HG03066 (cell line): ENCODE data around the gene ZNF536.

ENCODE experiments used
- ATAC-seq: cut with Tn5 transposase; IDR thresholded peaks from one replicate; pipeline ENCODE4 v1.9.1; 2021; ENCODE audit warnings: low read depth; ENCODE audit not compliant: unreplicated experiment

Gene ZNF536

DNA sequence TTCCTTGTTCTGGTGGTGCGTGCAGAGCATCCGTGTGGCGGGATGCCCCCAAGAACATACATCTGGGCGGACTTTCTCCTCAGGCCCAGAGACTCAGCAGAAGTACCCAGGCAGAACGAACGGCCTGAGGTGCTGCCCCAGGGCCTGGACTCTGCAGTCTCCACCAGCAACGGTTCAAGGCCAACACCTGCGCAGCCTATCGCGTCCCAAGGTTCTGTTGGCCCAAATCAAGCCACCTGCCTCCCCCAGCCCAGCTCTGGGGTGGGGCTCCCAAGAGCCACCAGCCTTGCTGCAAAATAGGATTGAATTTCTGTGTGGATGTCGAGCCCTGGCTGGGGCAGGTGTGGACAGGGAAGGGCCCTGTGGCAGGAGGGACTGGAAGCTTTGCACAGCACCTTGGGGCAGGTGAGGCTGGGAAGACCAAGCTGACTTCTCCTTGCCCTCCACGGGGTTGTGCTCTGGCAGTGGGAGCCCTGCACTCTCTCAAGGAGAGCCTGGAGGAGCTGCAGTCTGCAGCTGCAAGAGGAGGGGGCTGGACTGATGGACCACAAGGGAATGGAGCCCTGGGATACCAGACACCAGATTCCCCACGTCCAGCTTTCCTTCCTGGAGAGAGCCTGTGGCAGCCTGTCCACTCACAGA, 146.9 kb downstream of the ZNF536 start:
- ATAC-seq = no peak

DNA sequence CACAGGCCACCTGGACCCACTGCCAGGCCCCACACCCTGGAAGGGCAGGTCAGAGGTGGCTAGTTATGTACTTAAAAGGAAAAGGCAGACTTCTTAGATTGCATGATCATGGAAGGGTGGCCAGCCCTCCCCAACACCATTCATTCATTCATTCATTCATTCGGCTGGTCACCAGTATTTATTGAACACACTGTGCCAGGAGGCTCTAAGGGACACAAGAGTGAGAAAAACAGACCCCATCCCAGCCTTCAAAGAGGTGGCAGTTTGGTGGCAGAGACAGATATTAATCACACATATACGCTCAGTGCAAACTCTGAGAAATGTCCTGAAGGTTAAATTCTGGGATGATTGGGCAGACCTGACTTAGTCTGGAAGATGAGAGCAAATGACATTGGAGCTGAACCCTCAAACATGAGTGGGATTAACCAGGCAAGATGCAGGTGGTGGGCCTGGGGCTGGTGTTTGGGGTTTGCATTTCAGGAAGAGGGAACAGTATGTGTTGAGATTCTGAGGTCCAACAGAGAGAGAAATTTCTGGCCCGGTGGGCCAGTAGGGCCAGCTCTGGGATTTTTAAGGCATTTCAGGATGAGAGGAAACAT, 147.5 kb downstream of the ZNF536 start:
- no peak for ATAC-seq

DNA sequence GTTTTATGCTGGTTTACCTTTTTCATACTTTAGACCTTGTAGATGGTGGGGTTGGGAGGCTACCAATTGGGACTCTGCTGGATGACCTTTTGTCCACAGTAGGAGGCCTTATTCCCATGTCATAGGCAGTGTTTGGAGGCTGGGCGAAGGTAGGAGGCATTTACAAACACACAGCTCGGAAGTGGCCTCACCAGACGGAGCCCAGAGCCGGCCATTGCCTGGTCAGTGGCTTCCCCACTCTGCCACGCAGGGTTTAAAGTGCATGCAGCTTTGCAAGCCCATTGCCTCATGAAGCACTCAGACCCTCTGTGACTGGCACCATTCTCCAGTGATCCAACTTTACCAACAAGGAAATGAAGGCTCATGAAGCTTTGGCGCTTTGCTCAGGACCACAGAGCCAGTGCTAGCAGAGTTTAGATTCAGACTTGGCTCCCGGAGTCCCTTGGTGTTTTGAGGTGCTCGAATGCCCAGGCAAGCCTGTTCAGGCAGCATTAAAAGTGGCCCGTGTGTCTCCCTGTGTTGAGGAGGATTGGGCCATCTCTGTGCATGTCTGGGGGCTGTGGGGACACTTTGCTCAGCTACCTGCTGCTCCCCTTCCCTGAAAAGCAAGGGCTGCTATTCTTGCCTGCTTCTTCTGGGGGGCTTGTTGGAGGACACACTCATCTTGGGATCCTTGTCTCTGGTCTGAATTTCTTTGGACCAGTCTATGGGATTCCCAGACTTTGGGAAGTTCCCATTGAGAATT, 148.7 kb downstream of the ZNF536 start:
- no peak for ATAC-seq

DNA sequence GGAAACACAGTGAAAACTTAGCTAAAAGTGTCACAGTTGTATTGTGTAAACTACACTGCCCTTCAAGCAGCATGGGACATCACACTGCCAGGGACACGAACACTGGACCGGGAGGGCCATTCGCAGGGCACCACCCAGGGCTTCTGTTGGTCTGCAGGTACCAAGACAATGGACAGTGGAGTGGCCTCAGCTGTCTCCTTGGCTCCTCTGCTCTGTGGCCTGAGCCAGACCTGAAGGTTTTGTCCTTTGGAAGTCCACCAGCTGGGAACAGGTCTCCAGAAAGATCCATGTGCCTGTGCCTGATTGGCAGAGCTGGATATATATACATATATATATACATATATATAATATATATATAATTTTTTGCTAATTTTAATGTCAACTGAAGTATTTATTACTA, 149.8 kb downstream of the ZNF536 start:
- ATAC-seq = no peak

DNA sequence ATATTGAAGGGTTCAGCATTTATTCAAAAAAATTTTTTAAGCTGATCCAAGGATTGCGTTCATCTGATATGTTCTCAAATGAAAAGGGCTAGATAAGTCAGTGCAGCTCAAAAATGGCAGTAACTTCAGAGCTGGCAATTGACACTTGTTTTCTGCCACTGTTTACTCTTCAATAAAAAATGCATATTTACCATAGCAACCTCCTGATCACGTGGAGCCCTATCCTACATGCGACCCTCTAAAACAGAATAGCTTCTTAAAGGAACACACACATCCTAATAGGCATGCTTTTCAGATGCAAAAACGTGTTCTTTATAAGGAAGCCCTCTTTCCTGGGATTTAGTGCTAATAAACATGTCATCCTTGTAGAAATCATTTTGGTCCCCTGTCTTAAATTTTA, 150.2 kb downstream of the ZNF536 start:
- ATAC-seq = no peak

DNA sequence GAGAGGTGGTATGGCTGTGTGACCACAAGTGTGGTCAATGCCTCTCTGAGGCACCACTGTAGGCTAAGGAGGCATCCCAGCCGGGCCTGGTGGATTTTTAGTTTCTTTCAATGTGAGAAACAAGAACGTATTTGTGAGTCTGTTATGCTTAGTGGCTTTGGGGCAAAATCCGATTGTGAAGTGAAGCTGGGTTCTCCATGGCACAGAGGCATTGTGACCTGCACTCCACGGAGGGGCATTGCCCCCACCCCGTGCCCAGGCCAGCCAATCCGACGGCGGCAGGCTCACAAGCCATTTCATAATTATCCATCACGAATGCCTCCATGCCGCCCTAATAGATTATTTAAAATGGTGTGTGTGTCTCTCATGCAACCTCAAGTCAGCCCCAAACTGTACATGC, 151.6 kb downstream of the ZNF536 start:
- no peak for ATAC-seq

DNA sequence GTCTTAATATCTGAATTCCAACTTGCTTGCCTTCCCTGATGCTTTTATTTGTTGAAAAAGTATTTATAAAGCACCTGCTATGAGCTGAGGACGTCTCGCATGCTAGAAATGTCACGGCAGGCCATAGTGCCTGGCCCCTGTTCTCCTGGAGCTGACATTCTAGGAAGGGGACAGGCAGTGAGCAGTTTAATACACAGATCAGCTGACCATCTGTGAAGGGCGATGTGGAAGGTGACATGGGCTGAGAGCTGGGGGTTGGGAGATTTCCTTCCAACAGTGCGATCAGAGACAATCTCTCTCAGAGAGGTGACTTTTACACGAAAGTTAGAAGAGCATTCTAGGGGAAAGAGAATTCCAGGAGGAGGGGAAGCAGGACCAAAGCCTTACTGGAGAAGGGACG, 153.2 kb downstream of the ZNF536 start:
- no peak for ATAC-seq

DNA sequence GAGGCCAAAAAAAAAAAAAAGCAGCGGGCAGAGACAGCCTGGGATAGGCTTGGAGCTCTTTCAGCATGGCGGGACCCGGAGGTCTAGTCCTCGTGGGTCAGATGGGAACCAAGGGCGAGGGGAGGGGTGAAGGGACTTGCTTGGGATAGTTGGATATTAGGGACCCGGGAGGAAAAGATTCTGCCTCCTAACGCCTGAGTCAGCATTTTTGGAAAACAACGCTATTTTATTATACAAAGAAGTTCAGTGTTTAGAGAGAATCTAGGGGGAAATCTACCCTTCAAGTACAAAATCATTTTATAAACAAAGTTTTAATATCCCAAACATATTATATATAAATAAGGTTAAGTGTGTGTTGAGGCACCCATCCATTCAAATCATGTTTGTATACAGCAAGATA, 156.7 kb downstream of the ZNF536 start:
- ATAC-seq = no peak

DNA sequence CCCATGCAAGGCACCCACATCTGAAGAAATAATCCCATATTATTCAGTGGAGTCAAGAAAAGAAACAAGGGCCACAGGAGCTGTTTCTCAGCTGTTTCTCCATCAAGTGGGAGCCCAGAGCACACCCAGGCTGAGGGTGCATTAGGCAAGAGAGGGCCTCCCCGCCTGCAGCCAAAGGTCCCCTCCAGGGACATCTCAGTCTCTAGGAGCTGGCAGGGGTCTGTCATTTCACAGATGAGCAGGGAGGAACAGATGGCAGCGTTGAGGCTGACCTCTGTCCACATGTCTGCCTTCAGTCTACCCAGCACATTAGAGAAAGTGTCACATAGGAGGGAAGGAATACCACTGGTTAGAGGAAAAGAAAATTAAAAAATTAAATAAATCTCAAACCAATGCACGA, 157.7 kb downstream of the ZNF536 start:
- ATAC-seq = no peak

DNA sequence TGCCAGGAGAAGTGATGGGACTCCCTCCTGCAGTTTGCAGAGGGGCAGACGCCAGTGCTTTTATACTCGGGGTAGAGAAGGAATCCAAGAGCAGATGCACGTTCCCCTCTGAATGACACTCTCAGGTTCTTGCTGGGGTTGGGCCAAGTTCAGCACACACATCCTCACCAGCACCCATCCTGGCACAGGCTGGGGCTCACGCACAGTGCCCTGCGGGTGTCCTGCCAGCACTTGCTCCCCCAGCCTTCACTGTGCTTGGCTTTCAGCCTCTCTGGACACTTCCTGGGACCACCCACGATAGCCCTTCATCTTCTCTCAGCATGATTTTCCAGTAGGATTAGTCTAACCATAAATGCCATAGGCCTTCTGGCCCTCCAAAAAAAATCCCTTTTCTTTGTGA, 158.6 kb downstream of the ZNF536 start:
- no peak for ATAC-seq

DNA sequence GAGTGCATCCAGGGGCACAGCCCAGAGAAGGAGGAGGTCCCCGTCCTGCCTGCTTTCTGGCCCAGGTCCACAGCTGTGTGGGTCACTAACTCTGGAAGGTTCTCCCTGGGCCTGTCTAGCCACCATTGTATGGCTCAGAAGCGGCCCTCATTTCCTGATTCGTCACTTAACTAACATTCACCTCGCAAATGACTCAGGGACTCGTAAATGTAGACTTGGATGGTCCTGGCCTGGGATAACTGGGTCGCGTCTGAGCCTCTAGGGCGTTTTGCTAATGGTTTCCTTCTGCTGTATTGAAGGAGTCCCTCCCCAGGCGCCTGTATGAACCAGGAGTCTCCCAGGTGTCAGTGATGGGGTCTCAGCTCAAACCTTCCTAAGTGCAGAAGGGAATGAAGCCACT, 162.8 kb downstream of the ZNF536 start:
- no peak for ATAC-seq

DNA sequence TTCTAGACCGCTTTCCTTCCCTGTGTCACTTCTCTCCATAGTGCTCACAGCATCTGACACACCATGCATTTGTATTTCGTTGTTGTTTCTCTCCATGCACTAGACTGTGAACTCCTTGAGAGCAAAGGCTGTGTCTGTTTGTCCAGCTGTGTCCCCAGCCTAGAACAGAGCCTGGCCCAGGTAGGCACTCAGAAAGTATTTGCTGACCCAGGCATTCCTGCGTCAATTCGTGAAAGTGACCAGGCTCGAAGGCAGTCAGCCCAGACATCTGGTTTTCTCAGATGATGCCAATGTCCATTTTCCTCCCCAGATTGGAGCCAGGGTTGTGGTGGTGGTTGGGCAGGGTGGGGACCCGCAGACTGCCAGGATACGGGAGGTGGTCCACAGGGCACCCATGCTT, 164.8 kb downstream of the ZNF536 start:
- no peak for ATAC-seq

DNA sequence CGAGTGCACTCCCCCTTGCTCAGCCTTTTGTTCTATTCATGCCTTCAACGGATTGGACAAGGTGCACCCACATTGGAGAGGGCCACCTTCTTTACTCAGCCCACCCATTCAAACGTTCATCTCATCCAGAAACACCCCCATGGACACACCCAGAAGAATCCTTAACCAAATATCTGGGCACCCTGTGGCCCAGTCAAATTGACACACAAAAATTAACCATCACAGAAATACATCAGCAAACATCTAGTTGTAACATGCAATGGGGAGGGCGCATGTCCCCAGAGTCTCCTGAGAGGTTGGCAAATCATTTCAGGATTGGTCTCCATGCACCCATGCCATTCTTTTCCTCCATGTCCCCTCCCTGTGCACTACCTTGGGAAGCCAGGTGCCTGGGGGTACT, 167.1 kb downstream of the ZNF536 start:
- no peak for ATAC-seq

DNA sequence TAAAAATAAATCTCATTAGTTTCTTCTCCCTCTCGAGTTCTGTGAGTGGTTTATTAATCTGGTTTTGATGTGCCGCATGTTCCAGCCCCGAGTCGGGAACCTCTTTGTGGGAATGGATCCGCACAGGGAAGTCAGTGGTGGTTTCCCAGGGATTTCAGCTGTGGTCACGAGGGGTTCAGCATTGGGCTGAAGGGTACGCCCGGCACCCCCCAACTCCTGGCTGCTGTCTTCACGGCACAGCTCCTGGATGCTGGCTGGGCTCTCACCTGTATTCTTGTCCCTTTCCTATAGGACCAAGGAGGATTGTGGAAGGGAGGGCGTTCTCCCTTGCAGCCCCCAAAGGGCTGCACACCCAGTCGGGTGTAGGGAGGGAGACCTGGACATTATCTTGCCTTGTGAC, 167.8 kb downstream of the ZNF536 start:
- ATAC-seq = no peak

DNA sequence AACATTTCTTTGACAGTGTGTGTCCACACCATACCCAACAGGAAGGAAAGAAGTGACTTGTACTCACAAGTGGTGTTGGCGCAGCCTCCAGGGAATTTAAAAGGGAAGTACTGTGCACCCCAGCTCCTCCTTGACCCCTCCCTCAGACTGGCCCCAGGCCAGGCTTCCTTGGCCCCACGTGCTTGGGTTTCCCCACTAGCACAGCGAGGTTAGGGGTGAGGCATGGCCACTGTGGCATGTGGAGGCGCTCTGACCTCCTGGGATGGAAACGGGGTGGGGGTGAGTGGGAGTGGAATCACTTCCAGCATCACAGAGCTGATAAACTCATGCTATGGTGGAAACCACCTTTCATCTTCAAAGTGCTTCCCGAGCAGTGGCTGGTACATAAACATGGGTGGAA, 168.6 kb downstream of the ZNF536 start:
- ATAC-seq = no peak

DNA sequence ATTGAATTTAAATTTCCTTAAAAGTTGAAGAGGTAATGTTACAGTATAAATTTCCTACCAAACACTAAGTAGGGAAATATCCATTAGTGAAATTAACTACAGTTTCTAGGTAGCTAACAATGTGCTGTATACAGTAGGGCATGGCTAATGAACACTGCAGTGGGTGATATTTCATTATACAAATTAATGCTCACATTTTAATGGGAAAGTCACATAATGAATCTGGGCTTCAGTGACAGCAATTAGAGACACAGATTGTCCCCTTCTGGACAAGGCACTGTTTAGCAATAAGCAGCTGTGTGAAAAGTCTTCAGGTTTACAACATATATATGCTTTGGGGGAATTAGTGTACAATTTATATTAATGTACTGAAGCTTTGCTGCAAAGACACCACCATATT, 169.4 kb downstream of the ZNF536 start:
- ATAC-seq = no peak

DNA sequence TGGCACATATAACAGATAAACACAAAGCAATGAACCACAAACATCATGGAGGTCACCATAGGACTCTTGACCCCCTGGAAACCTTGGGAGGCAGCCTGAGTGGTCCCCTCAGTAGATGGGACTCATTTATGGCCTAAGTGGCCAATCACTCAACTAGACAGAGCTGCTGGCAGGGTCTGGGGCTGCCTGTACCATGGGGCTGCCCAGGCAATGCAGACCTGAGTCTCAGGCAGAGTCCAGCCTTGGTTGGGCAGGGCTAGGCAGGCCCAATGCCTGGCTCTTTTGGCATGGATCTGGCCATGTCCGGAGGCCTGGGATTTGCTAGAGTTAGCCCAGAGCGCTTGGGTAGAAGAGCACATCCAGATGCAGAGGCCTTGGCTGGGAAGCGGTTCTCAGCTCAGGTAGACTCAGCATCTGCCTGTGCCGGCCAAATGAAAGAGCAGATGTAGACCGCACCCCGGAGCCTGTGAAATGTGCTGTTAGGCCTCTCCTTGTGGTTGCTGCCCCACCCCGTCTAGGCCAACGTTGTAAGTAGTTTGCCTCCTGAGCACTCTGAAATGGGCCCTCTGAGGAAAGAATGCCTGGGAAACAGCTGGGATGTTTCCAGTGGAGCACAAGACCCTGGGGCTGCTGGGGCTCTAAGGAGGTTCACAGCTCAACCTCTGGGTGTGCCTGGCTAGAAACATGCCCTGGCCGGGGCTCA, 171.2 kb downstream of the ZNF536 start:
- ATAC-seq = no peak

DNA sequence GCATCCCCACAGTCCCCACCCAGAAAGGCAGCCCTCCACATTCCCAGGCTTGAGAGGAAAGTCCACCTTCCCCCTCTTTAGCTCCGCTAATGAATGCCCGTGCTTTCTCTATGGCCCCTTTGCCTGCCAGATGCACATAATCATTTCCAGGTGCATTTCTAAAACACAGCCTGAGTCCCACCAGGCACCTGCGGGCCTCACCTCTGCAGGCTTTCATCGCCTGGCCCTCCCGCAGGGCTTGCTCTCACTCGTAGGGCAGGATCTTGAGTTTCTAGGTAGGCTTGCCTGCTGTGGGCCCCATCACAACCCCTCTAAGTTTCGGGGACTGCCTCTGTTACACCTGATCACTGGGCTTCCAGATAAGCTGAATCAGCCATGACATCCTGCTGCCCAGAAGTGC, 173.6 kb downstream of the ZNF536 start:
- ATAC-seq = no peak

DNA sequence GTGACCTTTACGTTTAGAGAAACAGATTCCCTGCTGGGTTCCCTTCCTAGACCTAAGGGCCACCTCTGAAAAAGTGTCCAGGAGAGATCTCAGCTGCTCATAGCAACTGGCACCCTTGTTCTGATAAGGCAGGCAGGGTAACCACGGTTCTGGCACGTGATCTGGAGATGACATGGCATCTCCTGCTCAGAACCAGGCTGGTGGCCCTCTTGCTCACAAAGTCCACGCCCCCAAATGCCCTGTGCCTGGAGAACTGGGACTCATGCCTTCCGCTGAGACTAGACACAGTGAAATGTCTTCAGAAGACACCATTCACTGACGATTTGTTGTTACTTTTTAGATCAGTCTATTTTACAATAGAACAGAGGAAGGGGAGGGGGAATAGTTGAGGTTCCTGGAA, 174.1 kb downstream of the ZNF536 start:
- ATAC-seq = no peak

DNA sequence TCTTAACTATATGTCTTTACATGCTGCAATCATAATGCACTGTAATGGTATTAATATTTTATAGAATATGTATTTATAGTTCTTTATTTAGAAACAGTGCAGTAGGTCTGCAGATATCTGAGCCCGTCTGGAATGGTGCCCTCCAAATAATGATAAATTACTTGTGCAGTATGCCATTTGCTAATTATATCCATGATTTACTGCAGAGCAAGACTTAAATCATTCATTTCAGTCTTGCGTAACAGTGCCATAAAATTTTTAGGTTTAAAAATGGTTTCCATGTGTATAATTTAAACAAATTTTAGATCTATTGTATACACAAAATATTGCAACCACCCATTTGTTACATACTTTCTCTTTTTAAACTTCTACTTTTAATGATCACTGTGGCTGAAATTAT, 175.1 kb downstream of the ZNF536 start:
- ATAC-seq = no peak

DNA sequence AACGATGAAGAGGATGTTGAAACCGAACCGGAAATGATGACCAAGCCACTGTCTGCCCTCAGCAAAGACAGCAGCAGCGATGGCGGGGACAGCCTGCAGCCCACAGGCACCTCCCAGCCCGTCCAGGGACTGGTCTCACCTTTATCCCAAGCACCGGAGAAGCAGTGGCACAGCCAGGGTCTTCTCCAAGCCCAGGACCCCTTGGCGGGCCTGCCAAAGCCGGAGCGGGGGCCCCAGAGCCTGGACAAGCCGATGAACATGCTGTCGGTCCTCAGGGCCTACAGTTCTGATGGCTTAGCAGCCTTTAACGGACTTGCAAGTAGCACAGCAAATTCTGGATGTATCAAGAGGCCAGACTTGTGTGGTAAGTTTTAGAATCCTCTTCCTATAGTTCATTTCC, 177.0 kb downstream of the ZNF536 start:
- no peak for ATAC-seq

DNA sequence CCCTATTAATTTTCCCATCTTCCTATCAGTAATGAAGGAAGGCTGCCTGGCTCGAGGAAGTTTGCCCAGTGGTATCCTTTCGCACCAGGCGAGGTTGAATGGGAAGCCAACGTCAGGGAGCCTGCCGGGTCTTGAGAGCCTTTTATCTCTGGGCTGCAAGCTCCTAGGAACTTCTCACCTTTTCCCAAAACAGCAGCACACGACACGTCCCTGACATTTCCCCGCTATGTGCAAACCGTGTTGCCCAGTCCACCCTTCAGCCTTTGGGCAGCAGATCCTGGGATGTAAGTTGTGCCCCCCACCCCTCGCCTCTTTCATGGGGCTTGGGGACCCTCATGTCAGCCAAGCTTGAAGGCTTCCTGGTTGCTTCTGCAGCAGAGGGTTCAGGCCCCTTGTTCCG, 179.1 kb downstream of the ZNF536 start:
- no peak for ATAC-seq
